ENCODE data around the gene CDC42EP2.

CDC42EP2 gene

DNA sequence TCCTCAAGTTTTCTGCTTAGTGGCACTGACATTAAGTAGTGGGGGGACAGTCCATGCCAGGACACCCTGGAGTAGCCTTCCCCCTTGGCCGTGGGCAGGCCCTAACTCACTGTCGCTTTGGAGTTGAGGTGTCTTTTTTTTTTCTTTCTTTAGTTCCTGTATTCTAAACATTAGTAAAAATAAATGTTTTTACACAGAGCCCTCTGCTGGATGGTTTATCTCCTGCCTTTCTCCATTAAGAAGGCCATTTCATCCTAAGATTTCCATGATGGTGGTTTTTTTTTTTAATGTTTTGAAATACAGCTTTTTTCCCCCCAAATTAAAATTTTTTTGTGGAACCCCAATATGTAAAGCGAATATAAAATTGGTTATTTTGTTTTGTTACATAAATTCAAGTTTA, 38.1 kb downstream of the CDC42EP2 start:
- Histone ChIP-seq H3K4me3 (ENCODE audit: low read depth in 1 of 2, low read length in 2 of 2) (no peak overlapping the region), H3K27ac (ENCODE audit: low read length) (no peak overlapping the region), H3K4me1 (ENCODE audit: control insufficient read depth in 1 of 2, insufficient read depth in 2 of 2, low read length in 2 of 2) (peaks cover 9 to 16% of the 10 kb centered on the region in 2 donors), H3K9me3 (ENCODE audit: control insufficient read depth in 1 of 2, low read length in 2 of 2) (no peaks in the 10 kb centered on the region), H3K36me3 (ENCODE audit: control insufficient read depth in 1 of 2, insufficient read depth in 2 of 2, low read length in 2 of 2) (peaks cover 27 to 48% of the 10 kb centered on the region in 2 donors), H3K27me3 (ENCODE audit: low read depth, low read length) (peaks cover 8% of the 10 kb centered on the region)

DNA sequence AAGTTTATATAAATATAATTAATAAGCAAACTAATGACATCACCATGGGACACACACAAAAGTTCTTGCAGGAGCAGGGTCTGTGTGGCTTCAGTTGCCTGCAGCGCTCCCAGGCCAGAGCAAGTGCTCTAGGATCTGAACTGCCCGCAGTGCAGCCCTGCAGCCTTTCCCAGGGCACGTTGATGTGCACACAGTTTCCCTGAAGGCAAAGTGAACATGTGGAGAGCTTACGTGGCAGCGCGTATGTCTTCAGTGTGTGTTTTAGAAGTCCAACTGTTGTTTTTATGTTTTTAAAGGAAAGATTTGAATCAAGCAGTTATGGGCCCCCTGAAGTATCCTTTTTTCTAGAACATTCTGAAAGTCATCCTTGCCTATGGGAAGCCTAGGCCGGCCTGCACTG, 38.7 kb downstream of the CDC42EP2 start:
- H3K27me3 ChIP-seq (ENCODE audit: low read depth, low read length): peaks cover 8% of the 10 kb centered on the region
- H3K9me3 ChIP-seq (ENCODE audit: control insufficient read depth in 1 of 2, low read length in 2 of 2): no peaks in the 10 kb centered on the region
- H3K4me1 ChIP-seq (ENCODE audit: control insufficient read depth in 1 of 2, insufficient read depth in 2 of 2, low read length in 2 of 2): peaks cover 9 to 16% of the 10 kb centered on the region in 2 donors
- no peak overlapping the region for H3K27ac ChIP-seq (ENCODE audit: low read length)
- peak overlapping the region; percentile 74 to 77 for H3K4me3 ChIP-seq (ENCODE audit: low read depth in 1 of 2, low read length in 2 of 2)
- peaks cover 26 to 42% of the 10 kb centered on the region in 2 donors for H3K36me3 ChIP-seq (ENCODE audit: control insufficient read depth in 1 of 2, insufficient read depth in 2 of 2, low read length in 2 of 2)

DNA sequence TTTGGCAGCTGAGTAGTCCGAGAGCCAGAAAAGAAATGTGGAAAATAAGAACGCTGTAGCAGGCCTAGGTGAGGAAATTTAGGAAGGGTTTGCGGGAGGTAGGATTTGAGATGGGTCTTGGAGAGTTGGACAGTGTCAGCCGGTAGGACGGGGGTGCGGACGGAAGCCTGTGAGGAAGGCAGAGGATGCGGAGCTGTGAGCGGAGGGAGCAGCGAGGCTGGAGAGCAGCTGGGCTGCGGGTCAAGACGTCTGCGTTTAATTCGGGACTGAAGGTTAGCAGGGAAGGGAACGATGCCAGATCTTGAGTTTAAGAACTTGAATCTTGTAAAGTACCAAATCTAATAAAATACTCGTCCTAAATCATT, 39.2 kb downstream of the CDC42EP2 start:
- H3K27ac ChIP-seq (ENCODE audit: low read length): peak overlapping the region; percentile 51
- peak overlapping the region; percentile 74 to 77 for H3K4me3 ChIP-seq (ENCODE audit: low read depth in 1 of 2, low read length in 2 of 2)
- H3K4me1 ChIP-seq (ENCODE audit: control insufficient read depth in 1 of 2, insufficient read depth in 2 of 2, low read length in 2 of 2): peaks cover 9 to 16% of the 10 kb centered on the region in 2 donors
- H3K9me3 ChIP-seq (ENCODE audit: control insufficient read depth in 1 of 2, low read length in 2 of 2): no peaks in the 10 kb centered on the region
- peaks cover 8% of the 10 kb centered on the region for H3K27me3 ChIP-seq (ENCODE audit: low read depth, low read length)
- peaks cover 21 to 37% of the 10 kb centered on the region in 2 donors for H3K36me3 ChIP-seq (ENCODE audit: control insufficient read depth in 1 of 2, insufficient read depth in 2 of 2, low read length in 2 of 2)

DNA sequence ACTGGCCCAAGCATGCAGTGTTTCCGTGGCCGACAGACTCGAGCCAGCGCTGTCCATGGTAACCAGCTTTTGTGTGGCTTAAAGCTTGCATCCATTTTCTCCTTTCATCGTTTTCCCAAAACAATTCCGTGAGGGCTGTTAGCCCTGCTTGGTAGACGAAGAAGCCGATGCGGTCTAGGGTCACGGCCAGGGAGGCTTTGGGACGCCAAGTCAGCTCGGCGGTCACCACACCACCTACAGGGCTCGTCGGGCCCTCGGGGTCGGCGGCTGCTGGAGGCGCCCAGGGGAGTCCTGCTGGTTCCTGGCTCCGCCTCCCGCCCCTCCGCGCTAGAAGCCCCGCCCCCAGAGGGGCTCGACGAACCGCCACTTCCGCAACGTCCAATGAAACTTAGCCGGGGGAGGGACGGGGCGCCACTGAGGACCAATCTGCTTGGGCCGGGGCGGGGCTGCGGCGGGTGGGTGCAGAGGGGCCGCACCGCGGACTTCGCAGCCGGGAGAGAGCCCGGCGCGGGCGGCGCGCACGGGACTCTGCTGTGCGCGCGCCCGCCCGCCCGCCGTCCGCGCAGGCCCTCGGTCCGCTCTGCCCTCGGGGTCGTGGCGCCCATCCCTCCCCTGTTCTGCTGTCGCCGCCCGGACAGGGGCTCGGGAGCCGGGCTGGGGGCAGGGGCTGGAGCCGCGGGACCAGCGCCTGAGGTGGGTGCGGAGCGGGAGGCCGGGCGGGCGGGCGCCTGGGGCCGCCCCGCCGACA, 39.8 kb downstream of the CDC42EP2 start, which contains the start of gene TIGD3:
Gene TIGD3, plus strand, starts transcription at position 487 of the 748 bp plus-strand sequence. CDS start 1,058 bp downstream, outside the sequence.
- Histone ChIP-seq H3K27me3 (ENCODE audit: low read depth, low read length) (peaks cover 8% of the 10 kb centered on the region), H3K4me1 (ENCODE audit: control insufficient read depth in 1 of 2, insufficient read depth in 2 of 2, low read length in 2 of 2) (peaks cover 9 to 16% of the 10 kb centered on the region in 2 donors), H3K4me3 (ENCODE audit: low read depth in 1 of 2, low read length in 2 of 2) (peak within 1 kb of the TSS; percentile 74 to 77), H3K9me3 (ENCODE audit: control insufficient read depth in 1 of 2, low read length in 2 of 2) (no peaks in the 10 kb centered on the region), H3K36me3 (ENCODE audit: control insufficient read depth in 1 of 2, insufficient read depth in 2 of 2, low read length in 2 of 2) (peaks cover 19 to 32% of the 10 kb centered on the region in 2 donors), H3K27ac (ENCODE audit: low read length) (peak within 1 kb of the TSS; percentile 51)

DNA sequence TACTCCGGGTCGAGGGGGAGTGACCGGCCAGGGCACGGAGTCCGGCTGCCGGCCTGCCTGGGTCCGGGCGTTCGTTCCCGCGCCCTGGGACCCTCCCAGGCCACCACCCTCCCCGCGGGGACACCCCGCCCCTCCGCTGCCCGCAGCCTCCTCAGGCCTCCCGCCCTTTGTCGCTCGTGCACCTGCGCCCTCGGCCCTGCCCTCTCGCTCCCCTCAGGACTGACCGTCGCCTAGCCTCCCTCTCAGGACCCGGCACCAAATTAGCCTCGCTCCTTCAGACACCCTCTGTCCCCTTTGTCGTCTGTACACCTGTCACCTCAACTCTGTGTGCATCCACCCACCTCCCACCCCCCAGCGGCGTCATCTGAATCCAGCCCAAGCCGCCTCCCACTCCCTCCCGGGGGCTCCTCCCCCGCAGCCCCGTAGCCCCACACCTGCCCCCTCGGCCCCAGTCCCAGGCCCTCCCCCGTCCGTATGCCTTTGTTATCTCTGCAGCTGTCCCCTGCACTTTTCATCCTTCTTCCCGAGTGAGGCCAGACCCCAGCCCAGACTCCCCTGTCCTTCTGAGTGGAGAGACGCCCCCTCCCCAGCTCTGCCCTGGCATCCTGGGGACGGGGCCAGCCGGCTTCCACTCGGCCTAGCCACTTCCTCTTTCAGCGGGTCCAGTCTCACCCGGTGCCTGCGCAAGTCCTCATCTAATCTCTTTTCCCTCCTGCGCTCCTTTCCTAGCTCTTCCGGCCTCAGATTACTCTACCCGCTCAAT, 40.5 kb downstream of the CDC42EP2 start:
- Histone ChIP-seq H3K27ac (ENCODE audit: low read length) (no peak overlapping the region), H3K27me3 (ENCODE audit: low read depth, low read length) (peaks cover 8% of the 10 kb centered on the region), H3K9me3 (ENCODE audit: control insufficient read depth in 1 of 2, low read length in 2 of 2) (no peaks in the 10 kb centered on the region), H3K36me3 (ENCODE audit: control insufficient read depth in 1 of 2, insufficient read depth in 2 of 2, low read length in 2 of 2) (peaks cover 14 to 26% of the 10 kb centered on the region in 2 donors), H3K4me3 (ENCODE audit: low read depth in 1 of 2, low read length in 2 of 2) (peak overlapping the region; percentile 61 to 74), H3K4me1 (ENCODE audit: control insufficient read depth in 1 of 2, insufficient read depth in 2 of 2, low read length in 2 of 2) (peaks cover 9 to 16% of the 10 kb centered on the region in 2 donors)

DNA sequence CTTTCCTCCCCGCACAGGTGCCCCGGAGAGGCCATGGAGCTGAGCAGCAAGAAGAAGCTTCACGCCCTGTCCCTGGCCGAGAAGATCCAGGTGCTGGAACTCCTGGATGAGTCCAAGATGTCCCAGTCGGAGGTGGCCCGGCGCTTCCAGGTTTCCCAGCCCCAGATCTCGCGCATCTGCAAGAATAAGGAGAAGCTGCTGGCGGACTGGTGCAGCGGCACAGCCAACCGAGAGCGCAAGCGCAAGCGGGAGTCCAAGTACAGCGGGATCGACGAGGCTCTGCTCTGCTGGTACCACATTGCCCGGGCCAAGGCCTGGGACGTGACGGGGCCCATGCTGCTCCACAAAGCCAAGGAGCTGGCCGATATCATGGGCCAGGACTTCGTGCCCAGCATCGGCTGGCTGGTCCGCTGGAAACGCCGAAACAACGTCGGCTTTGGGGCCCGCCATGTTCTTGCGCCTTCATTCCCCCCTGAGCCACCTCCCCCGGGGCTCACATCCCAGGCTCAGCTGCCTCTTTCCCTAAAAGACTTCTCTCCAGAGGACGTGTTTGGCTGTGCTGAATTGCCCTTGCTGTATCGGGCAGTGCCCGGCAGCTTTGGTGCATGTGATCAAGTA, 41.2 kb downstream of the CDC42EP2 start:
- Histone ChIP-seq H3K9me3 (ENCODE audit: control insufficient read depth in 1 of 2, low read length in 2 of 2) (no peaks in the 10 kb centered on the region), H3K36me3 (ENCODE audit: control insufficient read depth in 1 of 2, insufficient read depth in 2 of 2, low read length in 2 of 2) (peaks cover 14 to 19% of the 10 kb centered on the region in 2 donors), H3K27me3 (ENCODE audit: low read depth, low read length) (peaks cover 8% of the 10 kb centered on the region), H3K27ac (ENCODE audit: low read length) (no peak overlapping the region), H3K4me1 (ENCODE audit: control insufficient read depth in 1 of 2, insufficient read depth in 2 of 2, low read length in 2 of 2) (peaks cover 9 to 16% of the 10 kb centered on the region in 2 donors), H3K4me3 (ENCODE audit: low read depth in 1 of 2, low read length in 2 of 2) (peak overlapping the region; percentile 61 to 74)

DNA sequence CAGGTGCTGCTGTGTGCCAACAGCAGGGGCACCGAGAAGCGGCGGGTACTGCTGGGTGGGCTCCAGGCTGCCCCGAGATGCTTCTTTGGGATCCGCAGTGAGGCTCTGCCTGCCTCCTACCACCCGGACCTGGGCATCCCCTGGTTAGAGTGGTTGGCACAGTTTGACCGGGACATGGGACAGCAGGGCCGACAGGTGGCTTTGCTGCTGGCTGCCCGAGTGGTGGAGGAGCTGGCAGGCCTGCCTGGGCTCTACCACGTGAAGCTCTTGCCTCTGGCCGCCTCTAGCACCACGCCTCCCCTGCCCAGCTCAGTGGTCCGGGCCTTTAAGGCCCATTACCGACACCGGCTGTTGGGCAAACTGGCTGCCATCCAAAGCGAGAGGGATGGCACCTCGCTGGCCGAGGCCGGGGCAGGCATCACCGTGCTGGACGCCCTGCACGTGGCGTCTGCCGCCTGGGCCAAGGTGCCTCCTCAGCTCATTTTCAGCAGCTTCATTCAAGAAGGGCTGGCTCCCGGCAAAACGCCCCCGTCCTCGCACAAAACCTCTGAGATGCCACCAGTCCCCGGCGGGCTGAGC, 41.8 kb downstream of the CDC42EP2 start:
- peaks cover 9 to 16% of the 10 kb centered on the region in 2 donors for H3K4me1 ChIP-seq (ENCODE audit: control insufficient read depth in 1 of 2, insufficient read depth in 2 of 2, low read length in 2 of 2)
- no peak overlapping the region for H3K4me3 ChIP-seq (ENCODE audit: low read depth in 1 of 2, low read length in 2 of 2)
- H3K9me3 ChIP-seq (ENCODE audit: control insufficient read depth in 1 of 2, low read length in 2 of 2): no peaks in the 10 kb centered on the region
- H3K36me3 ChIP-seq (ENCODE audit: control insufficient read depth in 1 of 2, insufficient read depth in 2 of 2, low read length in 2 of 2): peaks cover 13% of the 10 kb centered on the region in 2 donors
- H3K27ac ChIP-seq (ENCODE audit: low read length): no peak overlapping the region
- peaks cover 8% of the 10 kb centered on the region for H3K27me3 ChIP-seq (ENCODE audit: low read depth, low read length)

DNA sequence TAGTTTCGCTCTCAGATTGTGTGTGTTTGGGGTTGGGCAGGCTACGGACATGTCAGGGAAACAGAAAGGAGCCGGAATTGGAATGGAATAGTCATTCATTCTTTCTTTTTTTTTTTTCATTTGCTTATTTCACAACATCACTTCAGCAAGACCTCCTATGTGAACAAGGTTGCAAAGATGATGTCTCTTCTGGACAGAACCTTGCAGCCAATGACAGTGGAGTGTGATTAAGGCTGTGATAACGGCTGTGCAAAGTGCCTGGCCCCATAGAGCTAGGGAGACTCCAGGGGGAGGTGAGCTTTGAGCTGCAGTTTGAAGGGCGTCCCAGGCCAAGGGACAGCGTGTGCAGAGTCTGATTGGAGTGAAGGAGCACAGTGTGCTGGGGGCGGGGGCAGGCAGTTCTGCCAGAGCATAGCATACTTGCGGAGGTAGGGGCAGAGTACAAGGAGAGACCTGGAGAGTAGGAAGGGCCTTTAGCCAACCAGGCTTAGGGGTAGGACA, 43.2 kb downstream of the CDC42EP2 start:
- Histone ChIP-seq H3K4me3 (ENCODE audit: low read depth in 1 of 2, low read length in 2 of 2) (no peak overlapping the region), H3K27me3 (ENCODE audit: low read depth, low read length) (peaks cover 8% of the 10 kb centered on the region), H3K36me3 (ENCODE audit: control insufficient read depth in 1 of 2, insufficient read depth in 2 of 2, low read length in 2 of 2) (no peaks in the 10 kb centered on the region), H3K4me1 (ENCODE audit: control insufficient read depth in 1 of 2, insufficient read depth in 2 of 2, low read length in 2 of 2) (peaks cover 9 to 16% of the 10 kb centered on the region in 2 donors), H3K27ac (ENCODE audit: low read length) (no peak overlapping the region), H3K9me3 (ENCODE audit: control insufficient read depth in 1 of 2, low read length in 2 of 2) (no peaks in the 10 kb centered on the region)

DNA sequence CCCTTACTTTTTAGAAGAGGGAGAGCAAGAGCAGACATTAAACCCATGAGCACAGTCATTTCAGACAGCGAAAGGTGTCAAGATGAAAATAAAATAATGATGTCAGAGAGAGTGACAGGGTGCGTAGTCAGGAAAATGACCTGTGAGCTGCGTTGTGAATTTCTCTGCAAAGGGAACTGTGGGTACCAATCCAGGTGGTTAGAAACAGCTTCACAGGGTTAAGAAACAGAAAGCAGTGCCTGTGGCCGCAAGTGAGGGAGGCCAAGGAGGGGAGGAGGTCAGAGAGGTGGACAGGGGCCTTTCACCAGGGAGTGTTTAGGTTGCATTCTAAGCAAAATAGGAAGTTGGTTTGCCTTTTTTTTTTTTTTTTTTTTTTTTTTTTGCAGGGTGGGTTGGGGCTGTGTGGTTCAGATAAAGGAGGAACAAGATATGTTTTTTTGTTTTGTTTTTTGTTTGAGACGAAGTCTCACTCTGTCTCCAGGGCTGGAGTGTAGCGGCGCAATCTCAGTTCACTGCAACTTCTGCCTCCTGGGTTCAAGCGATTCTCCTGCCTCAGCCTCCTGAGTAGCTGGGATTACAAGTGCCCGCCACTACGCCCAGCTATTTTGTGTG, 47.8 kb downstream of the CDC42EP2 start:
- Histone ChIP-seq H3K27ac (ENCODE audit: low read length) (no peak overlapping the region), H3K27me3 (ENCODE audit: low read depth, low read length) (no peaks in the 10 kb centered on the region), H3K36me3 (ENCODE audit: control insufficient read depth in 1 of 2, insufficient read depth in 2 of 2, low read length in 2 of 2) (no peaks in the 10 kb centered on the region), H3K4me1 (ENCODE audit: control insufficient read depth in 1 of 2, insufficient read depth in 2 of 2, low read length in 2 of 2) (no peaks in the 10 kb centered on the region), H3K9me3 (ENCODE audit: control insufficient read depth in 1 of 2, low read length in 2 of 2) (no peaks in the 10 kb centered on the region), H3K4me3 (ENCODE audit: low read depth in 1 of 2, low read length in 2 of 2) (no peak overlapping the region)

DNA sequence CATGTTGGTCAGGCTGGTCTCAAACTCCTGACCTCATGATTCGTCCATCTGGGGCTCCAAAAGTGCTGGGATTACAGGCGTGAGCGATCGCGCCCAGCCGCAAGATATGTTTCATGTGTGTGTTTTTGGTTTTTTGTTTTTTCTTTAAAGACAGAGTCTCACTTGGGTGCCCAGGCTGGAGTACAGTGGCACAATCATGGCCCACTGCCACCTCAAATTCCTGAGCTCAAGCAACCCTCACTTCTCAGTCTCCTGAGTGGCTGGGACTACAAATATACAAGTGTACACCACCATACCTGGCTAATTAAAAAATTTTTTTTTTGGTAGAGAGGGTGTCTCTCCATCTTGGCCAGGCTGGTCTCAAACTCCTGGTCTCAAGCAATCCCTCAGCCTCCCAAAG, 48.3 kb downstream of the CDC42EP2 start:
- H3K9me3 ChIP-seq (ENCODE audit: control insufficient read depth in 1 of 2, low read length in 2 of 2): no peaks in the 10 kb centered on the region
- H3K27me3 ChIP-seq (ENCODE audit: low read depth, low read length): no peaks in the 10 kb centered on the region
- H3K4me1 ChIP-seq (ENCODE audit: control insufficient read depth in 1 of 2, insufficient read depth in 2 of 2, low read length in 2 of 2): no peaks in the 10 kb centered on the region
- H3K4me3 ChIP-seq (ENCODE audit: low read depth in 1 of 2, low read length in 2 of 2): no peak overlapping the region
- H3K36me3 ChIP-seq (ENCODE audit: control insufficient read depth in 1 of 2, insufficient read depth in 2 of 2, low read length in 2 of 2): no peaks in the 10 kb centered on the region
- no peak overlapping the region for H3K27ac ChIP-seq (ENCODE audit: low read length)
